Measurements from ENCODE around the gene OBSCN. TPM values are rescaled to one million over a fixed set of nuclear protein-coding genes. Genes with fewer than 3 reads are reported as not detected.
A peak's percentile ranks its signal among the peaks of the same experiment; 100 is the strongest.

Gene OBSCN
- total and polyA plus RNA-seq, 12 donors: 176 to 639 (median 407) TPM

DNA sequence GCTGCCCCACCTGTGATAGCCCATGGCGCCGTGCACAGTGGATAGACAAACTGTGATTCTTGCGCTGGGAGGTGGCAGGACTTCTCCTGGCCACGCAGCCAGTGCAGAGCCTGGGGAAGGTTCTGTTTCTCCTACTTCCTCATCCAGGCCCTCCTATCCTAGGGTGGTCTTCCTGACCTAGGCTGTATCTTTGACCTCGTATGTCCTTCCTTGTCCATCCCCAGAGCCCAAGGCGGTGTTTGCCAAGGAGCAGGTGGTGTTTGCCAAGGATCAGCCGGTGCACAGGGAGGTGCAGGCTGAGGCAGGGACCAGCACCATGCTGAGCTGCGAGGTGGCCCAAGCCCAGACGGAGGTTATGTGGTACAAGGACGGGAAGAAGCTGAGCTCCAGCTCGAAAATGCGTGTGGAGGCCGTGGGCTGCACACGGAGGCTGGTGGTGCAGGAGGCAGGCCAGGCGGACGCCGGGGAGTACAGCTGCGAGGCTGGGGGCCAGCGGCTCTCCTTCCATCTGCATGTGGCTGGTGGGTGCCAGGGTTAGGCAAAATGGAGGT lies 63.9 kb downstream of the OBSCN start:
- intact Hi-C loops (cut with DNase I): loop anchor here in 1 of 10 donors (10.0 kb wide), 1 partner anchor 133 kb away; the partner anchor contains the start of gene TRIM11
- TF ChIP-seq, protein P1, sequence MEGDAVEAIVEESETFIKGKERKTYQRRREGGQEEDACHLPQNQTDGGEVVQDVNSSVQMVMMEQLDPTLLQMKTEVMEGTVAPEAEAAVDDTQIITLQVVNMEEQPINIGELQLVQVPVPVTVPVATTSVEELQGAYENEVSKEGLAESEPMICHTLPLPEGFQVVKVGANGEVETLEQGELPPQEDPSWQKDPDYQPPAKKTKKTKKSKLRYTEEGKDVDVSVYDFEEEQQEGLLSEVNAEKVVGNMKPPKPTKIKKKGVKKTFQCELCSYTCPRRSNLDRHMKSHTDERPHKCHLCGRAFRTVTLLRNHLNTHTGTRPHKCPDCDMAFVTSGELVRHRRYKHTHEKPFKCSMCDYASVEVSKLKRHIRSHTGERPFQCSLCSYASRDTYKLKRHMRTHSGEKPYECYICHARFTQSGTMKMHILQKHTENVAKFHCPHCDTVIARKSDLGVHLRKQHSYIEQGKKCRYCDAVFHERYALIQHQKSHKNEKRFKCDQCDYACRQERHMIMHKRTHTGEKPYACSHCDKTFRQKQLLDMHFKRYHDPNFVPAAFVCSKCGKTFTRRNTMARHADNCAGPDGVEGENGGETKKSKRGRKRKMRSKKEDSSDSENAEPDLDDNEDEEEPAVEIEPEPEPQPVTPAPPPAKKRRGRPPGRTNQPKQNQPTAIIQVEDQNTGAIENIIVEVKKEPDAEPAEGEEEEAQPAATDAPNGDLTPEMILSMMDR (IDR thresholded peaks at IDR 0.05): no peak
- 84 to 88% methylated on average over 19 of the region's 19 CpGs for WGBS, 2 donors
- Histone ChIP-seq H3K27me3 (no peaks in the 10 kb centered on the region), H3K9me3 (no peaks in the 10 kb centered on the region), H3K4me1 (peaks cover 5 to 58% (median 27%) of the 10 kb centered on the region in 9 donors), H3K36me3 (peaks cover 0 to 81% (median 9%) of the 10 kb centered on the region in 9 donors), H3K4me3 (no peak overlapping the region), H3K27ac (peak overlapping the region in 1 of 10 donors; percentile 11)
- no peak for DNase-seq
- no peak for ATAC-seq

DNA sequence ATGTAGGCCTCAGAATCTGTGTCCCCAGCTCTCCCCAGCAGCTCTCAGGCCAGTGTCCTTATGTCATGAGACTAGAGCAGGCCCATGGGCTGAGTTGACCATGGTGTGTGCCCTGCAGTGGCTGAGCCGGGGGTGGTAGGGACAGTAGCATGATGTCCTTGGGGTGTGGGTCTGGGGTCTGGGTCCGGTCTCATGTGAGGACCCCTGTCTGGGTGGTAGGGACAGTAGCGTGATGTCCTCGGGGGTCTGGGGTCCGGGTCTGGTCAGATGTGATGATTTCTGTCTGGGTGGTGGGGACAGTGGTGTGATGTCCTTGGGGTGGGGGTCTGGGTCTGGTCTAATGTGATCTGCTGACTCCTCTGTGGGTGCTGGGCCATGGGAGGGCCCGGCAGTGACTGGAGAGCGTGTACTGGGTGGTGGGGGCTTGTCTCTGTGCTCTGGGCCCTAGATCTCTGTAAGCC lies 64.5 kb downstream of the OBSCN start:
- peak overlapping the region in 1 of 10 donors; percentile 11 for H3K27ac ChIP-seq
- intact Hi-C loops (cut with DNase I): loop anchor here in 1 of 10 donors (10.0 kb wide), 1 partner anchor 132 kb away; the partner anchor contains the start of gene TRIM11
- H3K9me3 ChIP-seq: no peaks in the 10 kb centered on the region
- H3K27me3 ChIP-seq: no peaks in the 10 kb centered on the region
- peaks cover 0 to 81% (median 9%) of the 10 kb centered on the region in 9 donors for H3K36me3 ChIP-seq
- H3K4me1 ChIP-seq: peaks cover 5 to 59% (median 27%) of the 10 kb centered on the region in 9 donors
- DNase-seq (peak in 1 of 2 donors; percentile 3), ATAC-seq (no peak)
- WGBS, 2 donors: 95% methylated on average over 7 of the region's 7 CpGs
- H3K4me3 ChIP-seq: no peak overlapping the region
- TF ChIP-seq, protein P1 (IDR thresholded peaks at IDR 0.05): no peak

GRCh38 chr1:228272831-228273571 lies 65.2 kb downstream of the OBSCN start:
- Histone ChIP-seq H3K9me3 (no peaks in the 10 kb centered on the region), H3K27ac (peak overlapping the region in 1 of 10 donors; percentile 11), H3K27me3 (no peaks in the 10 kb centered on the region), H3K36me3 (peaks cover 0 to 79% (median 9%) of the 10 kb centered on the region in 9 donors), H3K4me3 (no peak overlapping the region), H3K4me1 (peaks cover 2 to 52% (median 25%) of the 10 kb centered on the region in 9 donors)
- DNase-seq (peak in 1 of 2 donors; percentile 27), ATAC-seq (peak in 5 of 8 donors; percentile 4 to 63 (median 6))
- intact Hi-C loops (cut with DNase I): loop anchor here in 1 of 10 donors (10.0 kb wide), 1 partner anchor 132 kb away; the partner anchor contains the start of gene TRIM11
- 86 to 87% methylated on average over 22 of the region's 22 CpGs for WGBS, 2 donors
- TF ChIP-seq, protein P1 (IDR thresholded peaks at IDR 0.05): no peak

DNA sequence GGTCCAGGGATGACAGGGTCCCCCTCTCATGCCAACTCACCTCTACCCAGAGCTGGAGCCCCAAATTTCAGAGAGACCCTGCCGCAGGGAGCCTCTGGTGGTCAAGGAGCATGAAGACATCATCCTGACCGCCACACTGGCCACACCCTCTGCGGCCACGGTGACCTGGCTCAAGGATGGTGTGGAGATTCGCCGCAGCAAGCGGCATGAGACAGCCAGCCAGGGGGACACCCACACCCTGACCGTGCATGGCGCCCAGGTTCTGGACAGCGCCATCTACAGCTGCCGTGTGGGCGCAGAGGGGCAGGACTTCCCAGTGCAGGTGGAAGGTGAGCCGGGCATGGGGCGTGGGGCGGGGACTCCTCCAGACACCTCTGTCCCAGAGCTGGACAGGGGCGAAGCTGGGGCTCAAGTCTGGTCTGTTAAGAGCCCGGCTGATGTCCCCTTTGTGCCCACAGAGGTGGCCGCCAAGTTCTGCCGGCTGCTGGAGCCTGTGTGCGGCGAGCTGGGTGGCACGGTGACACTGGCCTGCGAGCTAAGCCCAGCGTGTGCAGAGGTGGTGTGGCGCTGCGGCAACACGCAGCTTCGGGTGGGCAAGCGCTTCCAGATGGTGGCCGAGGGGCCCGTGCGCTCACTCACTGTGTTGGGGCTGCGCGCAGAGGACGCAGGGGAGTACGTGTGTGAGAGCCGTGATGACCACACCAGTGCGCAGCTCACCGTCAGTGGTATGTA lies 66.0 kb downstream of the OBSCN start:
- ATAC-seq: peak in 1 of 8 donors; percentile 2

More for the DNA sequence above, 66.0 kb downstream of the OBSCN start:
- intact Hi-C loops (cut with DNase I): loop anchor here in 1 of 10 donors (10.0 kb wide), 1 partner anchor 131 kb away; the partner anchor contains the start of gene TRIM11
- Histone ChIP-seq H3K27ac (no peak overlapping the region), H3K4me1 (peaks cover 0 to 44% (median 18%) of the 10 kb centered on the region in 9 donors), H3K36me3 (peaks cover 0 to 78% (median 12%) of the 10 kb centered on the region in 9 donors), H3K4me3 (no peak overlapping the region), H3K9me3 (no peaks in the 10 kb centered on the region), H3K27me3 (no peaks in the 10 kb centered on the region)
- 95 to 96% methylated on average over 39 of the region's 39 CpGs for WGBS, 2 donors
- TF ChIP-seq, protein P1 (IDR thresholded peaks at IDR 0.05): no peak
- peak in 1 of 2 donors; percentile 17 for DNase-seq
